Body of pancreas (tissue), 4 donors: ENCODE data around the gene MYO5B. TPM values are rescaled to one million over a fixed set of nuclear protein-coding genes. Genes with fewer than 3 reads are reported as not detected.

ENCODE experiments used
- ATAC-seq: fragments of 150-250 bp; one replicate; pipeline ENCODE4 v1.9.1; 2016
- DNase-seq, 4 donors: peaks; one replicate each; pipeline ENCODE4 v3.0.0-alpha.2; 2019
- H3K27ac ChIP-seq, 4 donors: fragments of 200-600 bp; sonication (generic); 1 replicate in 3 of 4; 2 replicates in 1 of 4; pipeline versions ENCODE4 v1.5.1 to v1.6.1; 2016 to 2019; ENCODE audit warnings: mild to moderate bottlenecking in 1 of 4, mixed read lengths in 1 of 4, moderate library complexity in 1 of 4
- H3K27me3 ChIP-seq, 2 donors: fragments of 200-600 bp; sonication (generic); one replicate each; pipeline ENCODE4 v1.6.0; 2016; ENCODE audit warnings: mild to moderate bottlenecking in 1 of 2
- H3K36me3 ChIP-seq, 2 donors: fragments of 200-600 bp; sonication (generic); replicated peaks in 1 of 2; 2 replicates each; pipeline ENCODE4 v1.5.1; 2016; ENCODE audit warnings: low read depth in 2 of 2; ENCODE audit not compliant: insufficient read depth in 1 of 2
- H3K4me1 ChIP-seq: fragments of 200-600 bp; sonication (generic); one replicate; pipeline ENCODE4 v1.6.0; 2016
- H3K4me3 ChIP-seq, 2 donors: fragments of 200-600 bp; sonication (generic); 1 replicate in 1 of 2; 2 replicates in 1 of 2; pipeline ENCODE4 v1.5.1; 2016 to 2019
- H3K9me3 ChIP-seq, 3 donors: fragments of 200-600 bp; sonication (generic); 1 replicate in 2 of 3; 2 replicates in 1 of 3; pipeline ENCODE4 v1.5.1; 2016
- CTCF ChIP-seq, 7 experiments: fragments of 450-650 bp in 4 of 7; fragments of 200-600 bp in 3 of 7; sonication (generic) in 3 of 7; IDR thresholded peaks; one replicate each; pipeline ENCODE4 v1.5.1; 2016 to 2019; ENCODE audit warnings: antibody characterized with exemption in 7 of 7
- POLR2A ChIP-seq, 3 donors: fragments of 450-650 bp; IDR thresholded peaks; one replicate each; pipeline ENCODE4 v1.6.1; 2016; ENCODE audit warnings: antibody characterized with exemption in 3 of 3, mild to moderate bottlenecking in 2 of 3
- WGBS, 2 donors: methylation state at CpG; one replicate each; pipeline ENCODE4 v1.1.5; 2017; 5-methylcytosine and 5-hydroxymethylcytosine counted together
- intact Hi-C: fragments of 100-400 bp; cut with DNase I; formaldehyde crosslinking; loops from one replicate; pipeline ENCODE4 v1.15.1; 2023
- total RNA-seq, 2 donors: library from RNA; depleted of rRNA; stranded (reverse); fragments of >200 nt; gene quantifications; one replicate each; pipeline ENCODE4 v1.1.0, GENCODE V29; 2016

Gene MYO5B
- total RNA-seq, 2 donors from 2014 or later, result 17.1 to 18.2 TPM

GRCh38 chr18:50071397-50071796 is 123.5 kb downstream of the MYO5B start:
- no peaks in the 10 kb centered on the region for H3K27me3 ChIP-seq
- H3K36me3 ChIP-seq, result no peaks in the 10 kb centered on the region
- ATAC-seq (no peak), DNase-seq (no peak)
- intact Hi-C loops, result no loop called here
- no peak overlapping the region for H3K27ac ChIP-seq
- H3K9me3 ChIP-seq, result no peaks in the 10 kb centered on the region
- WGBS, 2 donors, result 90 to 94% methylated on average over 4 of the region's 4 CpGs
- H3K4me3 ChIP-seq, result no peak overlapping the region
- TF ChIP-seq CTCF (IDR thresholded peaks at IDR 0.05), result no peak
- no peak for TF ChIP-seq POLR2A (IDR thresholded peaks at IDR 0.05)
- no peaks in the 10 kb centered on the region for H3K4me1 ChIP-seq

- intact Hi-C loops, result no loop called here
- ATAC-seq (no peak), DNase-seq (no peak)
- TF ChIP-seq CTCF (IDR thresholded peaks at IDR 0.05), result no peak
- TF ChIP-seq POLR2A (IDR thresholded peaks at IDR 0.05), result no peak
- no peaks in the 10 kb centered on the region for H3K4me1 ChIP-seq
- no peak overlapping the region for H3K27ac ChIP-seq
- H3K27me3 ChIP-seq, result no peaks in the 10 kb centered on the region
- no peak overlapping the region for H3K4me3 ChIP-seq
- WGBS, 2 donors, result 93 to 94% methylated on average over 3 of the region's 3 CpGs
- H3K9me3 ChIP-seq, result no peaks in the 10 kb centered on the region
- no peaks in the 10 kb centered on the region for H3K36me3 ChIP-seq
Measured at GRCh38 chr18:50069422-50069821, 125.5 kb downstream of the MYO5B start.

- no peaks in the 10 kb centered on the region for H3K36me3 ChIP-seq
- ATAC-seq (no peak), DNase-seq (no peak)
- peaks cover 10% of the 10 kb centered on the region for H3K4me1 ChIP-seq
- H3K27me3 ChIP-seq, result no peaks in the 10 kb centered on the region
- no peaks in the 10 kb centered on the region for H3K9me3 ChIP-seq
- WGBS, 2 donors, result 93 to 96% methylated on average over 4 of the region's 4 CpGs
- H3K4me3 ChIP-seq, result no peak overlapping the region
- TF ChIP-seq POLR2A (IDR thresholded peaks at IDR 0.05) (no peak), CTCF (IDR thresholded peaks at IDR 0.05) (no peak)
- no peak overlapping the region for H3K27ac ChIP-seq
- intact Hi-C loops, result no loop called here
Measured at GRCh38 chr18:50065527-50065926, 129.4 kb downstream of the MYO5B start.

GRCh38 chr18:50065039-50065438 is 129.9 kb downstream of the MYO5B start:
- ATAC-seq, result no peak
- intact Hi-C loops, result no loop called here
- H3K4me1 ChIP-seq, result peaks cover 10% of the 10 kb centered on the region
- no peaks in the 10 kb centered on the region for H3K27me3 ChIP-seq
- H3K4me3 ChIP-seq, result no peak overlapping the region
- no peak for DNase-seq
- 92 to 93% methylated on average over 3 of the region's 3 CpGs for WGBS, 2 donors
- no peaks in the 10 kb centered on the region for H3K36me3 ChIP-seq
- no peak for TF ChIP-seq POLR2A (IDR thresholded peaks at IDR 0.05)
- TF ChIP-seq CTCF (IDR thresholded peaks at IDR 0.05), result no peak
- no peaks in the 10 kb centered on the region for H3K9me3 ChIP-seq
- H3K27ac ChIP-seq, result no peak overlapping the region

- H3K4me1 ChIP-seq, result peaks cover 10% of the 10 kb centered on the region
- intact Hi-C loops, result no loop called here
- no peaks in the 10 kb centered on the region for H3K27me3 ChIP-seq
- no peak overlapping the region for H3K27ac ChIP-seq
- DNase-seq (peak; percentile 23 to 69 (median 40)), ATAC-seq (peak; percentile 52)
- no peaks in the 10 kb centered on the region for H3K36me3 ChIP-seq
- no peaks in the 10 kb centered on the region for H3K9me3 ChIP-seq
- TF ChIP-seq CTCF (IDR thresholded peaks at IDR 0.05), result no peak
- no peak for TF ChIP-seq POLR2A (IDR thresholded peaks at IDR 0.05)
- H3K4me3 ChIP-seq, result no peak overlapping the region
- 9 to 20% methylated on average over 4 of the region's 4 CpGs for WGBS, 2 donors
Measured at GRCh38 chr18:50061876-50062517, 132.9 kb downstream of the MYO5B start.
